ENCODE data around the gene NAXD.
"Not testable (repeated sequence)": the region's sequence is repeated elsewhere in the genome, so short reads cannot be mapped to it uniquely, and the experiment has no call there.

Gene NAXD

DNA sequence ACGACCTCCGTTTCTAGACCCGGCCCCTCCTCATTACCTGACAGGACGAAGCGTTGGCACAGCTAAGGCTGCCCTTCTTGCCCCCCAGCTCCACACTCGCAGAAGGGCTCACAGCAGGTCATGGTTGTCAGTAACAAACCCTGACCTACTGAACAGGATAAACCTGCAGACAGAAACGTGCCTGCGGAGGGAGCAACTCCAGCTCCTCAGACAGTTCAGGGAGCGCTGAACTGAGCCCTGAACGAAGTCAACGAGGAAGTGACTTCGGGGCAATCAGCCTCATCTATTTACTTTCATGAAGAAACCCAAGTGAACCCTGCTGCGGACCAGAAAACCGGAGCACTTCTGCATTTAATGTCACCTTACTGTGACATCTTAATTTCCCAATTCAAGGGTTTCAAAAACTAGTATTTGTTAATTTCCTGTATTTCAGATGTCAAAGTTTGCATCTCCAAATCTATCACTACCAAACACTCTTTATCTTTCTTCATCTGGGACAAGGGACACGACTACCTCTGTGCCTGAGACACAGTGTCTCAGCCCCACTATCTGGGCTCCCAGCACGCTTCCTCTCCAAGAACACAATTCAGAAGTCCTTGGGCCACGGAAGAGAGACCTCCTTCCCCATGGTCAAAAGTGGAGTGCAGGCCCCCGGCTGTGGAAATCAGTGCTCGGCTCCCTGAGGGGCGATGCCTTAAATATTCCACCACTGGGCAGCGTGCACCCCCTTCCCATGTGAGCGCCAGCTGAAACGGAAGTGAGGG is 50.3 kb downstream of the NAXD start:
- DNase-seq = no peak

DNA sequence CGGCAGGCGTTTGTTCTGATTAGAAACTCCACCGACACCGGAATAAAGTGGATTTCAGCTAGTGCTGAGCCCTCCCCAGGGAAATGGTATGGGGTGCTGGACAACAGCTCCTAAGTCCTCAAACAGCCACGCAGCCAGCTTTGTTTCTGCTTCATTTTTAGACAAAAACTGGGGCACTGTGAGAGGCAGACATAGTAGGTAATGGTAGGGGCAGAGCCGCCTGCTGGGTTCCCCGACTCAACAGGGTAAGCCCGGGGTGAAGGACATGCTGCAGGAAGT is 50.8 kb downstream of the NAXD start:
- no peak for DNase-seq

DNA sequence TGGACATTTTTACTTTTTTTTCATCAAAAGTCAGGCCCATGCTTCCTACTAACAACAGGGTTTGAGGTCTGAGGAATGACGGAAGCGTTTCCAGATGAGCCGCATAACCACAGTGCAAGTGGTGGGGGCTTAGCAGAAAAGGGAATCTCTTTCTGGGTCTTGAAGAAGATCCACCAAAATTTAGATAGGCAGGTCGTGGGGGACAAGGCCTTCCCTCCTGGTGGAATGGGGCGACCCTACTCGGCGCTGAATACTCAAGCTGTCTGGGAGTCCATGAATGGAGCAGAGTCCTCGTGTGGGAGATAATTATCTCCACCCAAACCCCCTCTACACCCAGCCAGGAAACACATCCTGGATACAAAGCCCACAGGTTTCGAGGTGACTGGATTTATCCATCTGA is 53.7 kb downstream of the NAXD start:
- DNase-seq = no peak

DNA sequence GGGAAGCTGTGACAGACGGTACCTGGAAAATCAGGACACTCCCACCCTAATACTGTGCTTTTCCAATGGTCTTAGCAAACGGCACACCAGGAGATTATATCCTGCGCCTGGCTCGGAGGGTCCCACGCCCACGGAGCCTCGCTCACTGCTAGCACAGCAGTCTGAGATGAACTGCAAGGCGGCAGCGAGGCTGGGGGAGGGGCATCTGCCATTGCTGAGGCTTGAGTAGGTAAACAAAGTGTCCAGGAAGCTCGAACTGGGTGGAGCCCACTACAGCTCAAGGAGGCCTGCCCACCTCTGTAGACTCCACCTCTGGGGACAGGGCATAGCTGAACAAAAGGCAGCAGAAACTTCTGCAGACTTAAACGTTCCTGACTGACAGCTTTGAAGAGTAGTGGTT is 54.5 kb downstream of the NAXD start:
- DNase-seq = not testable (repeated sequence)

DNA sequence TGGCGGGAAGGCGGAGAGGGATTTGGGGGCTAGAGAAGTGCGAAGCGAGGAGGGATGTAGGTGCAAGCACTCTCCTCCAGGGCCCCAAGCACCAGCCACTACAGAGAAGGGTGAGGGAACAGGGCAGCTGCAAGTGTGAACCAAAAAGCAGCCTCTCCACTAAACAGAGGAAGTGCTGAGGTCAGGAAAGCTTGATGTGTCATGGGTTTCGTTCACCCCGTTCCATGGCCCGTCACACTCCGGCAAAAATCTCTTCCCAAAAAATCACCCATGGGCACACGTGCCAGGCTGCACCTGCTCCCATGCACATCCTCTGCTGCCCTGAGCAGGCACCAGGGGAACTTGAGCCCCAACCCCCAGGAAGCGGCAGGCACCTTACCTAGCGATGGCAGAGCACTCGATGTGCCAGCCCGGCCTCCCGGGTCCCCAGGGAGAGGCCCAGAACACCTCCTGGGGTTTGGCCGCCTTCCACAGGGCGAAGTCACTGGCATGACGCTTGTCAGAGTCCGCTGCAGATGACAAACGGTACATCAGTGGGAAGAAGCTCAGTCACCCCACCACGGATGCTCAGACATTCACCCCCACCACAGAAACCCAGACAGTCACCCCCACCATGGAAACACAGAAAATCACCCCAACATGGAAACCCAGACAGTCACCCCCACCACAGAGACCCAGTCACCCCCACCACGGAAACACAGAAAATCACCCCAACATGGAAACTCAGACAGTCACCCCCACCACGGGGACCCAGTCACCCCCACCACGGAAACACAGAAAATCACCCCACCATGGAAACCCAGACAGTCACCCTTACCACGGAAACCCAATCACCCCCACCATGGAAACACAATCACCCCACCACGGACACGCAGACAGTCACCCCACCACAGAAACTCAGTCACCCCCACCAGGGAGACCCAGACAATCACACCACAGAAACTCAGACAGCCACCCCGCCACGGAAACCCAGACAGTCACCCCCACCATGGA is 61.5 kb downstream of the NAXD start:
- DNase-seq = no peak

DNA sequence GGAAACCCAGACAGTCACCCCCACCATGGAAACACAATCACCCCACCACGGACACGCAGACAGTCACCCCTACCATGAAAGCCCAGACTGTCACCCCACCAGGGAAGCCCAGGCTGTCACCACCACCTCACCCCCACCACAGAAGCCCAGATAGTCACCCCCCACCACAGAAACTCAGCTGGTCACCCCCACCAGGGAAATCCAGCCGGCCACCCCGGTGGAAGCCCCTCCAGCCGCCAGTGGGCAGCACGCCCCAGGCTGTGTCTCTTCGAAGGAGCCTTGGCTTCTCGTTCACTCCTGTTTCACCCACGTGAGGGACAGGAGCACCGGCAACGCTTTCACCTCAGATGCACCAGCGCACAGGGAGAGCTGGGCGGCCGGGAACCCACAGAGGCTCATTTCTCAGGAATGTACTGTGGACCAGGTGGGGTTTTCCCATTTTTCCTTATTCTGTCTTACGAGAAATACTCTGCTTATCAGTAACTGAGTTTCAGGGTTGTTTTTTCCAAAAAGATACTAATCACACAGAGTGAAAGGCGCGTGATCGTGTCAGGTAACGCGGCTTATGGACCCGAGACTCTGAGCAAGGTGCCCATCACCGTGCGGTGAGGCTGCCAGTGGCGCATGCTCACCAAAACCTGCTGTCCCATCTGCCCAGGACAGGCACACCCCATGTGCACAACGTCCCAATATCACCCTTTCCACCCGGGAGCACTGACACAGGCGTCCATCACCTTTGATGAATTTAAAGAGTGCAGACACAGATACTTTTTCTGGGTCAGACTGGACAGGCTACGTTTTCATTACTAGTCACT is 62.6 kb downstream of the NAXD start:
- no peak for DNase-seq

DNA sequence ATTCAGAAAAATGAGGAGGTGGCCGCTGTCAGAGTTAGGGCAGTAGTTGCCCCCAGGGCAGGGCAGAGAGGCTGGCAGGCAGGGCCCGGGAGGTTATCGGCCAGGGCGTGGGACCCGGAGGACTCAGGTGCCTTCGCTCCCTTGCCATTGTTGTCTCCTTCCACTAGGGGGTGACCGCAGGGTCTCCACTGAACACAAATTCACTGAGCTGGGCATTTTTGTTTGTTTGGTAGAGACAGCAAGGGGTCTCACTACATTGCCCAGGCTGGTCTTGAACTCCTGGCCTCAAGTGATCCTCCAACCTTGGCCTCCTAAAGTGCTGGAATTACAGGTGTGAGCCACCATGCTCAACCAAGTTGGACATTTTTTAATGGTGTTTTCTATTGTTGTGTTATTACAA is 65.5 kb downstream of the NAXD start:
- no peak for DNase-seq

DNA sequence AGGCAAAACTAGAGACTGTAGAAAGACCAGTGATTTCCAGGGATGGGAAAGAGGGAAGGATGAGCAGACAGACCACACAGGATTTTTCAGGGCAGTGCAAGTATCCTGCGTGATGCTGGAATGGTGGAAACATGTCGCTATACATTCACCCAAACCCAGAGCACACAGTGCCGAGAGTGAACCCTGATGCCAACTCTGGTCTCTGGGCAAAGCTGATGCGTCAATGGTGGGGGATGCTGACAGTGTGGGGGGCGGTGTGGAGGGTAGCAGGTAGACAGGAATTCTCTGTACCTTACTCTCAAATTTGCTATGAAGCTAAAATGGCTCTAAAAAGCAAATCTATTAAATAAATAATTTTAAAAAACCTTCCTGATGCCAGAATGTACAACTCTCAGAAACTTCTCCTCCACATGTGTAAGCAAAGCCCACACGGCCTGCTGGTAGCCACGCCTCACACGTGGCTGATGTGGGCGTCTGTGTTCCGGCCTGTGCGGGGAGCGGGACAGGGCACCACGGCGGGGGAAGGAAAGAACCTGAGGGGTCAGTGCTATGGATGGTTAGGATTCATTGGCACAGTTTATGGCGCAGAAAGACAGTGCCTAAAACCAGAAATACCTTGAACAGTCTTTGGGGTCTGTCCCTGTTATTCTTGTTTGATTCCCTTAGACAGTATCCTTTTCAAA is 66.7 kb downstream of the NAXD start:
- no peak for DNase-seq

DNA sequence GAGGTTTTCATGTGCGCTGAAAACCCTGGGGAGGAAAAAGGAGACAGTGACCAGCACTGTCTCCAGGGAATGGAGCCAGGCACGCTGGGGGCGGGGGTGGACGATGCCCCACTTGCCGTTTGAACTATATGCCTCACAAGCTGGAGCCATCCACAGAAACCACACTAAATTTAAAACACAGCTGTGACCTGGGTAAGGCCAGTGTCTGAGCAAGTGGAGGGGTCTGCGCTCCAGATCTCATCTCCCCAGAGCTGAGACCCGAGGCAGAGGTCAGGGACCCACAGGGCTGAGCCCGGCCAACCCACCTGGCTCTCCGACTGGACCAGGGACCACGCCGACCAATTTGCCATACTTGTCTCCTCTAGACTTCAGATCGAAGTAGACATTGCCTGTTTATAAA is 67.4 kb downstream of the NAXD start:
- DNase-seq = no peak

DNA sequence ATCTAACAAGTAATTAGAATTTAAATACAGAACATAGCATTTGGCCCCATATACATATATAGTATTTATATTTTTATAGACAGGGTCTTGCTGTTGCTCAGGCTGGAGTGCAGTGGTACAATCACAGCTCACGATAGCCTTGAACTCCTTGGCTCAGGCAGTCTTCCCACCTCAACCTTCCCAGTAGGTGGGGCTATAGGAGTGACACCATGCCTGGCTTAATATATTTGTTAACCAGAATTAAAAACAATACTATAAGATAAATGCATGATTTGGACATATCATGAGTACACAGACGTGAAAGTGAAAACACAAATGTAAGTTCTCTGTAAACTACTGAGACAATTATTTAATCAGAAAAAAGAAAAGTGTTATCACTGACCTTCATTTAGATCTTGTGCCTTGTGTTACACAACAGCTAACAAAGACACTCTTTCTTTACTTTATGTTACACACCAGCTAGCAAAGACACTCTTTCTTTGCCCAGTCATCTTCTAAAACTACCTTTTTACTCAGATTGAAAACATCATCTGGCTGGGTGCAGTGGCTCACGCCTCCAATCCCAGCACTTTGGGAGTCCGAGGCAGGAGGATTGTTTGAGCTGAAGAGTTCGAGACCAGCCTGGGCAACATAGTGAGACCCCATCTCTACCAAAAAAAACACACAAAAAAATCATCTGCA is 68.0 kb downstream of the NAXD start:
- no peak for DNase-seq

DNA sequence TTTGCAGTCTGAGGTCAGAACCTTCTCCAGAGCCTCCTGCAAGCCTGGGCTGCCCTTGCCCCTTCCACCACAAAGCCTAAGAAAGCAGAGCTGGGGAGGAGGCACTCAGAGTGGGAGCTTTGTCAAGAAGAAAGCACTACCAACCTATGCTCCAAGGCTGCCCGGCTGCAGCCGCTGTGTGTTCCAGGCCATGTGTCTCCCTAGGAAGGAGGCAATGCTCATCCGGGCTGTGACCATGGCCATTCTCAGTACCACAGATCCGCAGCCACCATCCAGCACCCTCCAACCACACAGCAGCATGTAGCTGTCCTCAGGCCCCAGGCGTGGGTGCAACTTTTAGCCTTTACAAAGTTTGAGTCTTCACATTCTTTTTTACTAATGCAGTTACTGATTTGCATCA is 68.6 kb downstream of the NAXD start:
- no peak for DNase-seq

DNA sequence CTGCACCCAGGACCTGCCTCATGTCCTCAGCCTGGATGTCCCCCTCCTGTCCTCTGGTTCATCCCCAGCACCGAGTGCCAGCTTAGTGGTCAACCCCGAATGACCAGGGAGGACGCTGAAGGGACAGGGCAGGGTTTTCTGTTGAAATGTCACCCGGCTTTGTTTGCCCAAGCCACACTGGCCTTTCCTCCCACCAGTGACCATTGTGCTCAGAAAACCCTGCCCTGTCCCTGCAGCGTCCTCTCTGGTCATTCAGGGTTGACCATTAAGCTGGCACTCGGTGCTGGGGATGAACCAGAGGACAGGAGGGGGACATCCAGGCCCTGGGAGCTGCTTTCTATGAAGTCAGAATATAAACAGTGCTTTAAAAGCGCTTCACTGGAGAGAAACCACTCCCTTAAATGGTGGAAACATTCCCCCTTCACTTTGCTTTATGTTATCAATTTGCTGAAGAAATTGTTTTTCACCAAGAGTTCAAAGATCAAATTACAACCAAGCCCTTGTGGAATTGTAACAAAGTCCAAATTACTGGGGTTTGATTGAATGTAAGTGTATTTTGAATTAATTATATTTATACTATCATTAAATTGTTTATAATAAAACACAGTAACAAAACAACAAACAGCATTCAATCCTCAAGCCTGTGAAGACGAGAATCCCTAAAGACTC is 69.2 kb downstream of the NAXD start:
- no peak for DNase-seq

DNA sequence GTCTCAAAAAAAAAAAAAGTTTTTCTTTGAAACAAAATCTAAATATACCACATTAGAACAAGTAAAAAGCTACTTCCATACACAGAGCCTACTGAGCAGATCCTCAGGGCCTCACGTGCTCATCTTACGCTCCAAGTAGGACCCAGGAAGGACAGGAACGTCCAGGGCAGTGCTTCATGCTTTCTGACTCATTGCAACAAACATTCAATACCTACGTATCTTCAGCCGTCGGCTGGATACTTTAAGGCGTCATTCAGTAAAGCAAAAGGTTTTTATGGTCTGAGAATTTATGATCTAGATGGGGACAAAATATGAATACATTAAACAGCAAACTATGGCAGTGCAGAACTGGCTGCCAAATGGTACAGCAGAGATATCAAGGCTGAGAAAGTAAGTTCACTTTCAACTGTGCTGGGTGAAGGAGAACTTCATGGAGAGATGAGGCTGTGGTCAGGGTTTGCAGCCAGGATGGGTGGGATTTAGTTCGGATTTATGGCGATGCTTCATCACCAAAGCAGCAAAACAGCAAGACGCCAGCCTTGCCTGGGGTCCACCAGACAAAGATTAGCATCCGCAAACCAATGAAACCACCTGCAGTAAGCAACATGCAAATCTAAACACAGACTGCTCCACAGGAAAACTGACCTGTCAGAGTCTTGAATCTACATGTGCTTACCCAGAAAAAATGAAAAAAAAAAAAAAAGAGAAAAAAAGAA is 70.1 kb downstream of the NAXD start:
- DNase-seq = no peak

DNA sequence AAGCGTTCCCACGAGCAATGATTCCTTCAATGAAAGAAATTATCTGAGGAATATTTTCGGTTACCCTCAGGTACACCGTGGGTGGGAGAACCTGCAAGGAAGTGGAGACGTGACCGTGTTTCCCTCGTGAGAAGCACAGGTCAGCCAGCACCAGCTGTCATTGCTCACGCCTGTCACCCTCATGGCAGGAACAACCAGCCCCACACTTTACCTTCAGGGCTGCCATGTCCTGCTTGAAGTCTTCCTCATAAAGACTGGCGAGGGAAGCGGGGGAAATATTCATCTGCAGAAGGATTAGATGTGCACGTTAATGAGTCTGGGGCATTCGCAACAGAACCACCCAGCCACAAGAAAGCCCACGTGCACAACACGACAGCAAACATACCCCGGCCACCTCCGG is 72.4 kb downstream of the NAXD start:
- DNase-seq = no peak

DNA sequence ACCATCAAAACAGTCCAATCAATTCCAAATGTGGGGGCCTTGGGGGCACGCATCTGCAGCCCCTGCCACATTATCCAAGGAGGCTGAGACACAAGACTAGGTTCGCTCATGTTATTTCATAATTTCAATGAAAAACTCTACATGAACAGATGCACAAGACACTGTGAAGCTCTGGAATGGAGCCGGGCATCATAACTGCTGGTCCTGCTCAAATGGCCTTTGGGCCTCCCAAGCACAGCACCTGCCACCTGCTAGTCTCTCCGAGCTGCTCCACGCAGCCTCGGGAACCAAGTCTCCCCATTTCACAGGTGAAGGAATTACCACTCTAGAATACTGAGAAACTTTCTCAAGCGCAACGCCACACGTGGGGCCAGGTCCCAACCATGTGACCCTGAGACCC is 73.7 kb downstream of the NAXD start:
- DNase-seq = no peak

All from NCI-H2227 treated with DMSO at 0.1 percent for 48 hours (cell line).